HCT116 (cell line): Measurements from ENCODE around the gene SNRPA. TPM values are rescaled to one million over a fixed set of nuclear protein-coding genes. Genes with fewer than 3 reads are reported as not detected.
A peak's percentile ranks its signal among the peaks of the same experiment; 100 is the strongest.

Experiments
- ATAC-seq: fragments of 200-7000 bp; cut with Tn5 transposase; 2 replicates; pipeline ENCODE4 v1.9.1; 2020; ENCODE audit warnings: mild to moderate bottlenecking, moderate library complexity
- BruUV-seq: library from RNA; stranded (reverse); fragments of 400-500 nt; replicated peaks from 2 replicates; lab custom pipeline; 2021; lab: Mats Ljungman, UMichigan
- CTCF ChIA-PET: fragments of 300-600 bp; sonication (Branson Sonifier 250); formaldehyde crosslinking; loops from one replicate; lab custom pipeline; 2021; ENCODE audit warnings: antibody characterized with exemption; lab: Charles Lee
- POLR2A ChIA-PET: fragments of 300-600, 350-600 bp; sonication (Branson Sonifier 250); formaldehyde crosslinking; loops from one replicate; lab custom pipeline; 2021; ENCODE audit warnings: antibody characterized with exemption; lab: Charles Lee
- RAD21 ChIA-PET, 2 experiments: fragments of 300-600 bp; sonication (Branson Sonifier 250); formaldehyde crosslinking; loops; one replicate each; lab custom pipeline; 2023; ENCODE audit warnings: low total read pairs in 2 of 2; ENCODE audit not compliant: uncharacterized antibody in 2 of 2, unreplicated experiment in 2 of 2, low non-redundant PET in 1 of 2; lab: Charles Lee
- DNase-seq: peaks from one replicate; pipeline ENCODE4 v3.0.0-alpha.2; 2010; ENCODE audit warnings: low read depth, low spot score
- H2AFZ ChIP-seq: fragments of 200-600 bp; shearing (Covaris generic), sonication (generic); 2 replicates; pipeline ENCODE4 v1.6.1; 2017; ENCODE audit warnings: low read depth, mixed run types, mixed read lengths, antibody characterized with exemption, low read length; ENCODE audit not compliant: poor library complexity, severe bottlenecking
- H3K27ac ChIP-seq: 2 replicates; pipeline ENCODE4 v1.5.1; 2012; ENCODE audit warnings: low read depth, low read length
- H3K27me3 ChIP-seq: fragments of 200-600 bp; sonication (generic); 2 replicates; pipeline ENCODE4 v1.6.1; 2016; ENCODE audit warnings: mixed run types, low read length, mixed read lengths; ENCODE audit not compliant: insufficient read depth
- H3K36me3 ChIP-seq, 2 experiments: fragments of 200-500 bp in 1 of 2; fragments of 200-600 bp in 1 of 2; sonication (Bioruptor generic) in 1 of 2; sonication (generic) in 1 of 2; 2 replicates each; pipeline versions ENCODE4 v1.5.1 to v1.6.1; 2014 to 2016; ENCODE audit warnings: low read length in 2 of 2, inconsistent platforms in 1 of 2, mixed read lengths in 1 of 2, mixed run types in 1 of 2; ENCODE audit not compliant: insufficient read depth in 2 of 2, control insufficient read depth in 1 of 2
- H3K4me1 ChIP-seq, 2 experiments: fragments of 200-600 bp in 1 of 2; sonication (generic) in 1 of 2; 2 replicates each; pipeline versions ENCODE4 v1.5.1 to v1.6.1; 2012 to 2017; ENCODE audit warnings: low read length in 2 of 2, inconsistent platforms in 1 of 2, mild to moderate bottlenecking in 1 of 2, mixed read lengths in 1 of 2, mixed run types in 1 of 2, moderate library complexity in 1 of 2; ENCODE audit not compliant: insufficient read depth in 2 of 2, control insufficient read depth in 1 of 2
- H3K4me2 ChIP-seq: fragments of 200-600 bp; sonication (generic); 2 replicates; pipeline ENCODE4 v1.6.1; 2017; ENCODE audit warnings: mixed run types, low read length, mixed read lengths
- H3K4me3 ChIP-seq, 2 experiments: fragments of 200-600 bp in 1 of 2; sonication (generic) in 1 of 2; replicated peaks in 1 of 2; 2 replicates each; pipeline ENCODE4 v1.5.1; 2011 to 2016; ENCODE audit warnings: low read length in 2 of 2, control low read depth in 1 of 2, low read depth in 1 of 2, mild to moderate bottlenecking in 1 of 2, mixed read lengths in 1 of 2, mixed run types in 1 of 2
- H3K79me2 ChIP-seq: fragments of 200-600 bp; sonication (generic); 2 replicates; pipeline ENCODE4 v1.6.1; 2017; ENCODE audit warnings: mild to moderate bottlenecking, mixed run types, low read length, moderate library complexity, mixed read lengths; ENCODE audit not compliant: insufficient read depth
- H3K9ac ChIP-seq: fragments of 200-600 bp; sonication (generic); 2 replicates; pipeline ENCODE4 v1.6.1; 2016; ENCODE audit warnings: low read length, mixed read lengths
- H3K9me2 ChIP-seq: fragments of 200-600 bp; sonication (generic), shearing (Covaris generic); 2 replicates; pipeline ENCODE4 v1.6.1; 2017; ENCODE audit warnings: mixed run types, mild to moderate bottlenecking, moderate library complexity; ENCODE audit not compliant: insufficient read depth
- H3K9me3 ChIP-seq, 2 experiments: fragments of 200-500 bp in 1 of 2; fragments of 200-600 bp in 1 of 2; sonication (Bioruptor generic) in 1 of 2; sonication (generic) in 1 of 2; 2 replicates each; pipeline ENCODE4 v1.6.1; 2014 to 2017; ENCODE audit warnings: low read length in 2 of 2, mixed read lengths in 2 of 2, inconsistent platforms in 1 of 2, low read depth in 1 of 2, mild to moderate bottlenecking in 1 of 2, mixed run types in 1 of 2, moderate library complexity in 1 of 2; ENCODE audit not compliant: control insufficient read depth in 1 of 2, insufficient read depth in 1 of 2
- H4K20me1 ChIP-seq: fragments of 200-600 bp; sonication (generic), shearing (Covaris generic); 2 replicates; pipeline ENCODE4 v1.6.1; 2017; ENCODE audit warnings: mixed run types, mild to moderate bottlenecking, moderate library complexity; ENCODE audit not compliant: insufficient read depth
- ATF3 ChIP-seq: IDR thresholded peaks from 2 replicates; pipeline ENCODE4 v1.6.1; 2012
- CBX3 ChIP-seq: IDR thresholded peaks from 2 replicates; pipeline ENCODE4 v1.6.1; 2012; ENCODE audit warnings: low read depth
- EGR1 ChIP-seq: IDR thresholded peaks from 2 replicates; pipeline ENCODE4 v1.6.1; 2012; ENCODE audit warnings: low read depth
- SP1 ChIP-seq: IDR thresholded peaks from 2 replicates; pipeline ENCODE4 v1.6.1; 2012; ENCODE audit warnings: low read depth
- SRF ChIP-seq: IDR thresholded peaks from 2 replicates; pipeline ENCODE4 v1.6.1; 2012; ENCODE audit warnings: low read depth
- YY1 ChIP-seq: IDR thresholded peaks from 2 replicates; pipeline ENCODE4 v1.6.1; 2011; ENCODE audit warnings: low read length, low read depth, moderate library complexity, mild to moderate bottlenecking; ENCODE audit not compliant: insufficient replicate concordance; ENCODE audit errors: extremely low read depth
- ZFX ChIP-seq: fragments of 450-650 bp; IDR thresholded peaks from 2 replicates; pipeline ENCODE4 v1.6.1; 2017
- ZNF274 ChIP-seq: fragments of 200-500 bp; sonication (Bioruptor generic); IDR thresholded peaks from 2 replicates; pipeline ENCODE4 v1.6.1; 2014; ENCODE audit warnings: mild to moderate bottlenecking, low read depth, low read length, inconsistent platforms
- intact Hi-C: fragments of 100-400 bp; cut with micrococcal nuclease; formaldehyde crosslinking; loops from 2 replicates; pipeline ENCODE4 v1.10.0; 2022
- total RNA-seq: library from RNA; stranded (reverse); gene quantifications from one replicate; pipeline ENCODE4 v1.2.1, GENCODE V29; 2021; ENCODE audit not compliant: unreplicated experiment

Gene SNRPA
- total RNA-seq, 1 experiment from 2014 or later = 170 TPM

- TF ChIP-seq CBX3 (no peak; the same call in 1 of the 2 replicates), SP1 (peak; percentile 84), YY1 (no peak), EGR1 (peak; percentile 74), ZNF274 (no peak), SRF (no peak)
Observed at GRCh38 chr19:40798683-40799557, 47.9 kb downstream of the SNRPA start, which contains the start of gene EGLN2 (continued).

DNA sequence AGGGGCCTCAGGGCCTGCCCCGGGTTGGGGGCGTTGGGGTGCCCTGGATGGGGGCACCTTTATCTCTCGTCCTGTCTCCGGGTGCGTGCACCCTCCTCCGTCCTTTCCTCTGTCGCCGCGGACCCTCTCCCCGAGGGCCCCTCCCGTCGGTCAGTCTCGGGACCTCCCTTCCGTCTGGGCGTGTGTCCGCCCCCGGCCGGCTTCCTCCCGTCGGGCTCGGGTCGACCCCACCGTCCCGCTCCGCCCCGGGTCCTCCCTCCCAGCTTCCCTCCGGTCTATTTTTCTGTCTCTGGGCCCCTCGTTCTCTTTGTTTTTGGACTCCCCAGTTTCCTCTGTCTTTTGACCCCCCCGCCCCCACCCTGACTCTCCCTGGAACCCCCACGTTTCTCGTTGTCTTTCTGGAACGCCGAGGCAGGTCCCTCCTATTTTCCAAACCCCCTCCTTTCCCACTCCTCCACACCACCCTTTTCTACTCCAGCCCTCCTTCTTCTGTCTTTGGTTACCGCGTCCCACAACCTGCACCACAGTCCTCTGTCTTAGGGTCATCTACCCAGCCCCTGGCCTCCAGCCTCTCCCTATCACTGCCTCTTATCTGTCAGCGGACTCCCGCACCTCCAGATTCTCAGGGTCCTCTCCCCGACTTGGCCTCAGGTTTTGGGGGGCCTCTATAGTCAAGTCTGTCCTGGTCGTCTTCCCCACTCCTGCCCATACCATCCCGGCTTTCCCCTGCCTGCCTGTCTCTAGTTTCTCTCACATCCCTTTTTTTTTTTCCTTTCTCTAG, 48.7 kb downstream of the SNRPA start:
- DNase-seq = no peak
- ChIA-PET RAD21 (no interaction called here), CTCF (interaction anchor here (1.1 to 1.2 kb wide), 2 partner anchors 165 to 205 kb away, joined by 3 read pairs; no protein-coding TSS in a partner anchor), POLR2A (interaction anchor here (1.8 to 2.3 kb wide), 2 partner anchors 22 to 49 kb away, joined by 8 to 19 read pairs; partner anchors contain the start of genes ACTMAP and RAB4B)
- H3K27ac ChIP-seq = peak overlapping the region; percentile 90
- H3K4me3 ChIP-seq = peak overlapping the region; percentile 88
- BruUV-seq = no TSS peak
- H2AFZ ChIP-seq = no peak overlapping the region
- ATAC-seq = peak; percentile 8
- no peaks in the 10 kb centered on the region for H3K9me3 ChIP-seq
- peaks cover 55% of the 10 kb centered on the region for H3K79me2 ChIP-seq
- H3K9me2 ChIP-seq = no peaks in the 10 kb centered on the region
- TF ChIP-seq ATF3 = no peak
- TF ChIP-seq ZFX = 0 out of 2 replicates have a peak, but pooled peaks have one; percentile 47
- H4K20me1 ChIP-seq = no peaks in the 10 kb centered on the region
- intact Hi-C loops = loop anchor here (2.0 to 5.0 kb wide), 2 partner anchors 49 to 82 kb away; partner anchors contain the start of genes ACTMAP, COQ8B, ITPKC and SNRPA
- no peaks in the 10 kb centered on the region for H3K27me3 ChIP-seq
- H3K9ac ChIP-seq = peak overlapping the region; percentile 92
- peaks cover 10 to 23% of the 10 kb centered on the region in 2 experiments; a peak in 3 of 4 replicates for H3K36me3 ChIP-seq
- H3K4me1 ChIP-seq = peaks cover 14 to 49% of the 10 kb centered on the region in 2 experiments
- H3K4me2 ChIP-seq = peak overlapping the region; percentile 90
